Neural cell (in vitro differentiated cells): ENCODE data around the gene VASH1. TPM values are rescaled to one million over a fixed set of nuclear protein-coding genes. Genes with fewer than 3 reads are reported as not detected.

Source experiments
- H2AFZ ChIP-seq: fragments of 200-600, 300-800 bp; sonication (generic), shearing (Covaris generic); 2 replicates; pipeline ENCODE4 v1.6.0; 2014; ENCODE audit warnings: low read depth, mild to moderate bottlenecking, antibody characterized with exemption, low read length, moderate library complexity
- H3F3A ChIP-seq: fragments of 200-600 bp; shearing (Covaris generic); 2 replicates; pipeline ENCODE4 v1.6.1; 2016; ENCODE audit warnings: mild to moderate bottlenecking, moderate library complexity, mixed read lengths, antibody characterized with exemption, low read length; ENCODE audit not compliant: insufficient read depth, poor library complexity, severe bottlenecking
- H3K27ac ChIP-seq: fragments of 200-600, 300-800 bp; sonication (generic), shearing (Covaris generic); 2 replicates; pipeline ENCODE4 v1.5.1; 2014; ENCODE audit warnings: mild to moderate bottlenecking, low read length, moderate library complexity
- H3K27me3 ChIP-seq: fragments of 300-800, 200-600 bp; sonication (generic), shearing (Covaris generic); 2 replicates; pipeline ENCODE4 v1.6.0; 2014; ENCODE audit warnings: mild to moderate bottlenecking, low read depth, low read length, moderate library complexity; ENCODE audit not compliant: insufficient read depth
- H3K36me3 ChIP-seq: fragments of 300-800, 200-600 bp; sonication (generic), shearing (Covaris generic); 2 replicates; pipeline ENCODE4 v1.5.1; 2014; ENCODE audit warnings: mild to moderate bottlenecking, antibody characterized with exemption, low read length, moderate library complexity; ENCODE audit not compliant: insufficient read depth
- H3K4me2 ChIP-seq: fragments of 300-800, 200-600 bp; sonication (generic), shearing (Covaris generic); 2 replicates; pipeline ENCODE4 v1.6.0; 2014; ENCODE audit warnings: mild to moderate bottlenecking, low read length
- H3K4me3 ChIP-seq: fragments of 300-800, 200-600 bp; sonication (generic), shearing (Covaris generic); 2 replicates; pipeline ENCODE4 v1.5.1; 2014; ENCODE audit warnings: mild to moderate bottlenecking, low read length, moderate library complexity
- H3K79me2 ChIP-seq: fragments of 200-600 bp; shearing (Covaris generic); replicated peaks from 2 replicates; pipeline ENCODE4 v1.6.0; 2014; ENCODE audit warnings: mild to moderate bottlenecking, low read length, moderate library complexity; ENCODE audit not compliant: insufficient read depth
- H3K9ac ChIP-seq: fragments of 300-800, 200-600 bp; sonication (generic), shearing (Covaris generic); 2 replicates; pipeline ENCODE4 v1.6.1; 2016; ENCODE audit warnings: mild to moderate bottlenecking, low read length, mixed read lengths
- H3K9me2 ChIP-seq: fragments of 200-600 bp; shearing (Covaris generic); 2 replicates; pipeline ENCODE4 v1.6.1; 2016; ENCODE audit warnings: mild to moderate bottlenecking, low read length, mixed read lengths; ENCODE audit not compliant: insufficient read depth
- H3K9me3 ChIP-seq: fragments of 200-600, 300-800 bp; sonication (generic), shearing (Covaris generic); 2 replicates; pipeline ENCODE4 v1.6.1; 2016; ENCODE audit warnings: mild to moderate bottlenecking, mixed run types, low read length, moderate library complexity, mixed read lengths
- H4K20me1 ChIP-seq: fragments of 200-600 bp; shearing (Covaris generic); 2 replicates; pipeline ENCODE4 v1.6.1; 2016; ENCODE audit warnings: mild to moderate bottlenecking, mixed run types; ENCODE audit not compliant: insufficient read depth
- EP300 ChIP-seq: fragments of 450-650 bp; conservative IDR thresholded peaks from 2 replicates; pipeline ENCODE4 v1.6.1; 2014; ENCODE audit warnings: antibody characterized with exemption, mild to moderate bottlenecking, moderate library complexity; ENCODE audit not compliant: poor library complexity, severe bottlenecking
- EZH2 ChIP-seq: fragments of 200-600, 300-800 bp; shearing (Covaris generic), sonication (generic); IDR thresholded peaks from 2 replicates; pipeline ENCODE4 v1.6.1; 2014; ENCODE audit warnings: antibody characterized with exemption, low read length, borderline replicate concordance, mild to moderate bottlenecking; ENCODE audit not compliant: insufficient read depth, poor library complexity, severe bottlenecking
- MXI1 ChIP-seq: fragments of 450-650 bp; conservative IDR thresholded peaks from 2 replicates; pipeline ENCODE4 v1.6.1; 2014; ENCODE audit warnings: antibody characterized with exemption, mild to moderate bottlenecking; ENCODE audit not compliant: poor library complexity, severe bottlenecking
- POLR2AphosphoS5 ChIP-seq: IDR thresholded peaks from 2 replicates; pipeline ENCODE4 v1.6.1; 2012
- RAD21 ChIP-seq: fragments of 450-650 bp; conservative IDR thresholded peaks from 2 replicates; pipeline ENCODE4 v1.6.1; 2014; ENCODE audit warnings: antibody characterized with exemption, mild to moderate bottlenecking, moderate library complexity
- SMC3 ChIP-seq: fragments of 450-650 bp; conservative IDR thresholded peaks from 2 replicates; pipeline ENCODE4 v1.6.1; 2014; ENCODE audit warnings: antibody characterized with exemption, mild to moderate bottlenecking, moderate library complexity; ENCODE audit not compliant: poor library complexity
- TAF1 ChIP-seq: IDR thresholded peaks from 2 replicates; pipeline ENCODE4 v1.6.1; 2012; ENCODE audit warnings: low read depth
- polyA plus RNA-seq: library from polyadenylated mRNA; depleted of rRNA; stranded (reverse); fragments of >200 nt; gene quantifications from 2 replicates; pipeline ENCODE4 v1.2.3, GENCODE V29; 2014
- TF ChIP-seq, protein P1 (sequence below): IDR thresholded peaks from 2 replicates; pipeline ENCODE4 v1.6.1; 2012; ENCODE audit warnings: borderline replicate concordance
- TF ChIP-seq, protein P2 (sequence below): fragments of 450-650 bp; IDR thresholded peaks from 2 replicates; pipeline ENCODE4 v1.5.1; 2014; ENCODE audit warnings: antibody characterized with exemption, mild to moderate bottlenecking, moderate library complexity; ENCODE audit not compliant: poor library complexity, severe bottlenecking

Gene VASH1
- polyA plus RNA-seq, 1 donor from 2014 or later, result 26.8 TPM

- no peaks in the 10 kb centered on the region for H3K9me3 ChIP-seq
- H3F3A ChIP-seq, result no peaks in the 10 kb centered on the region
- no peak overlapping the region for H3K9ac ChIP-seq
- H3K4me2 ChIP-seq, result no peak overlapping the region
- H4K20me1 ChIP-seq, result no peaks in the 10 kb centered on the region
- no peaks in the 10 kb centered on the region for H3K27me3 ChIP-seq
- no peak overlapping the region for H2AFZ ChIP-seq
- no peaks in the 10 kb centered on the region for H3K36me3 ChIP-seq
- no peak overlapping the region for H3K27ac ChIP-seq
- no peak overlapping the region for H3K4me3 ChIP-seq
- H3K79me2 ChIP-seq, result no peaks in the 10 kb centered on the region
- TF ChIP-seq MXI1 (no peak), RAD21 (no peak), EZH2 (no peak), TAF1 (no peak), EP300 (no peak), POLR2AphosphoS5 (no peak), SMC3 (no peak)
- TF ChIP-seq, protein P1, sequence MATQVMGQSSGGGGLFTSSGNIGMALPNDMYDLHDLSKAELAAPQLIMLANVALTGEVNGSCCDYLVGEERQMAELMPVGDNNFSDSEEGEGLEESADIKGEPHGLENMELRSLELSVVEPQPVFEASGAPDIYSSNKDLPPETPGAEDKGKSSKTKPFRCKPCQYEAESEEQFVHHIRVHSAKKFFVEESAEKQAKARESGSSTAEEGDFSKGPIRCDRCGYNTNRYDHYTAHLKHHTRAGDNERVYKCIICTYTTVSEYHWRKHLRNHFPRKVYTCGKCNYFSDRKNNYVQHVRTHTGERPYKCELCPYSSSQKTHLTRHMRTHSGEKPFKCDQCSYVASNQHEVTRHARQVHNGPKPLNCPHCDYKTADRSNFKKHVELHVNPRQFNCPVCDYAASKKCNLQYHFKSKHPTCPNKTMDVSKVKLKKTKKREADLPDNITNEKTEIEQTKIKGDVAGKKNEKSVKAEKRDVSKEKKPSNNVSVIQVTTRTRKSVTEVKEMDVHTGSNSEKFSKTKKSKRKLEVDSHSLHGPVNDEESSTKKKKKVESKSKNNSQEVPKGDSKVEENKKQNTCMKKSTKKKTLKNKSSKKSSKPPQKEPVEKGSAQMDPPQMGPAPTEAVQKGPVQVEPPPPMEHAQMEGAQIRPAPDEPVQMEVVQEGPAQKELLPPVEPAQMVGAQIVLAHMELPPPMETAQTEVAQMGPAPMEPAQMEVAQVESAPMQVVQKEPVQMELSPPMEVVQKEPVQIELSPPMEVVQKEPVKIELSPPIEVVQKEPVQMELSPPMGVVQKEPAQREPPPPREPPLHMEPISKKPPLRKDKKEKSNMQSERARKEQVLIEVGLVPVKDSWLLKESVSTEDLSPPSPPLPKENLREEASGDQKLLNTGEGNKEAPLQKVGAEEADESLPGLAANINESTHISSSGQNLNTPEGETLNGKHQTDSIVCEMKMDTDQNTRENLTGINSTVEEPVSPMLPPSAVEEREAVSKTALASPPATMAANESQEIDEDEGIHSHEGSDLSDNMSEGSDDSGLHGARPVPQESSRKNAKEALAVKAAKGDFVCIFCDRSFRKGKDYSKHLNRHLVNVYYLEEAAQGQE, result no peak
- TF ChIP-seq, protein P2, sequence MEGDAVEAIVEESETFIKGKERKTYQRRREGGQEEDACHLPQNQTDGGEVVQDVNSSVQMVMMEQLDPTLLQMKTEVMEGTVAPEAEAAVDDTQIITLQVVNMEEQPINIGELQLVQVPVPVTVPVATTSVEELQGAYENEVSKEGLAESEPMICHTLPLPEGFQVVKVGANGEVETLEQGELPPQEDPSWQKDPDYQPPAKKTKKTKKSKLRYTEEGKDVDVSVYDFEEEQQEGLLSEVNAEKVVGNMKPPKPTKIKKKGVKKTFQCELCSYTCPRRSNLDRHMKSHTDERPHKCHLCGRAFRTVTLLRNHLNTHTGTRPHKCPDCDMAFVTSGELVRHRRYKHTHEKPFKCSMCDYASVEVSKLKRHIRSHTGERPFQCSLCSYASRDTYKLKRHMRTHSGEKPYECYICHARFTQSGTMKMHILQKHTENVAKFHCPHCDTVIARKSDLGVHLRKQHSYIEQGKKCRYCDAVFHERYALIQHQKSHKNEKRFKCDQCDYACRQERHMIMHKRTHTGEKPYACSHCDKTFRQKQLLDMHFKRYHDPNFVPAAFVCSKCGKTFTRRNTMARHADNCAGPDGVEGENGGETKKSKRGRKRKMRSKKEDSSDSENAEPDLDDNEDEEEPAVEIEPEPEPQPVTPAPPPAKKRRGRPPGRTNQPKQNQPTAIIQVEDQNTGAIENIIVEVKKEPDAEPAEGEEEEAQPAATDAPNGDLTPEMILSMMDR, result no peak
- H3K9me2 ChIP-seq, result no peaks in the 10 kb centered on the region
These were observed 67.2 kb downstream of the VASH1 start for GRCh38 chr14:76828339-76829012.

GRCh38 chr14:76829013-76829365, 67.7 kb downstream of the VASH1 start:
- Histone ChIP-seq H3K4me3 (no peak overlapping the region), H2AFZ (no peak overlapping the region), H4K20me1 (no peaks in the 10 kb centered on the region), H3K27ac (no peak overlapping the region), H3K27me3 (no peaks in the 10 kb centered on the region), H3F3A (no peaks in the 10 kb centered on the region), H3K9me3 (no peaks in the 10 kb centered on the region), H3K79me2 (no peaks in the 10 kb centered on the region), H3K9ac (no peak overlapping the region), H3K4me2 (no peak overlapping the region), H3K9me2 (no peaks in the 10 kb centered on the region), H3K36me3 (no peaks in the 10 kb centered on the region)
- TF ChIP-seq RAD21, result no peak
- TF ChIP-seq EP300, result no peak
- TF ChIP-seq, protein P2, result no peak
- TF ChIP-seq, protein P1, result no peak
- TF ChIP-seq POLR2AphosphoS5, result no peak
